B cell (primary cell): ENCODE measurements around the gene LUZP1. TPM values are rescaled to one million over a fixed set of nuclear protein-coding genes. Genes with fewer than 3 reads are reported as not detected.

Experiments
- ATAC-seq: fragments of 200-7000 bp; cut with Tn5 transposase; one replicate; pipeline ENCODE4 v1.10.0; 2021; ENCODE audit warnings: low read depth, mild to moderate bottlenecking, moderate number of reproducible peaks, moderate library complexity
- CTCF ChIA-PET: fragments of 350-600 bp; sonication (Branson Sonifier 250); formaldehyde crosslinking; loops from one replicate; lab custom pipeline; 2021; ENCODE audit warnings: antibody characterized with exemption, inconsistent platforms; lab: Charles Lee
- POLR2A ChIA-PET: fragments of 350-600 bp; sonication (Branson Sonifier 250); formaldehyde crosslinking; loops from one replicate; lab custom pipeline; 2021; ENCODE audit warnings: antibody characterized with exemption; lab: Charles Lee
- DNase-seq: peaks from one replicate; pipeline ENCODE4 v3.0.0; 2013
- H2AFZ ChIP-seq: 2 replicates; pipeline ENCODE4 v1.6.1; 2012; ENCODE audit warnings: mild to moderate bottlenecking, low read depth, low read length; ENCODE audit not compliant: insufficient read depth, poor library complexity, severe bottlenecking
- H3K27ac ChIP-seq, 2 donors: 1 replicate in 1 of 2; 2 replicates in 1 of 2; pipeline ENCODE4 v1.5.1; 2012 to 2013; ENCODE audit warnings: low read length in 2 of 2, mild to moderate bottlenecking in 2 of 2, moderate library complexity in 1 of 2
- H3K27me3 ChIP-seq, 4 experiments: fragments of 200-600 bp in 1 of 4; sonication (generic) in 1 of 4; replicated peaks in 1 of 4; 1 replicate in 2 of 4; 2 replicates in 2 of 4; pipeline versions ENCODE4 v1.6.1 to v1.7.0; 2013 to 2016; ENCODE audit warnings: low read length in 3 of 4, mild to moderate bottlenecking in 2 of 4, mixed read lengths in 1 of 4, moderate library complexity in 1 of 4; ENCODE audit not compliant: insufficient read depth in 4 of 4, control insufficient read depth in 3 of 4; ENCODE audit errors: control extremely low read depth in 1 of 4
- H3K36me3 ChIP-seq, 2 experiments: replicated peaks in 1 of 2; 1 replicate in 1 of 2; 2 replicates in 1 of 2; pipeline versions ENCODE4 v1.6.1 to v1.7.1; 2013; ENCODE audit warnings: low read length in 1 of 2; ENCODE audit not compliant: insufficient read depth in 2 of 2, control insufficient read depth in 1 of 2; ENCODE audit errors: control extremely low read depth in 1 of 2, extremely low read depth in 1 of 2
- H3K4me1 ChIP-seq, 2 donors: fragments of 200-600 bp in 1 of 2; sonication (generic) in 1 of 2; 1 replicate in 1 of 2; 2 replicates in 1 of 2; pipeline versions ENCODE4 v1.5.1 to v1.6.1; 2013 to 2017; ENCODE audit warnings: low read length in 2 of 2; ENCODE audit not compliant: control insufficient read depth in 2 of 2, insufficient read depth in 2 of 2
- H3K4me2 ChIP-seq: replicated peaks from 2 replicates; pipeline ENCODE3; 2012; ENCODE audit warnings: mild to moderate bottlenecking, low read depth, low read length; ENCODE audit not compliant: poor library complexity, severe bottlenecking
- H3K4me3 ChIP-seq, 5 experiments: fragments of 200-600 bp in 1 of 5; sonication (generic) in 1 of 5; 1 replicate in 3 of 5; 2 replicates in 2 of 5; pipeline versions ENCODE4 v1.5.1 to v1.7.0; 2011 to 2016; ENCODE audit warnings: low read length in 4 of 5, mild to moderate bottlenecking in 4 of 5, low read depth in 2 of 5, control low read depth in 1 of 5, moderate library complexity in 1 of 5; ENCODE audit not compliant: insufficient read depth in 1 of 5; ENCODE audit errors: control extremely low read depth in 1 of 5, extremely low read depth in 1 of 5
- H3K79me2 ChIP-seq: fragments of 200-600 bp; sonication (generic); one replicate; pipeline ENCODE4 v1.6.0; 2016; ENCODE audit warnings: low read length; ENCODE audit not compliant: control insufficient read depth, insufficient read depth
- H3K9ac ChIP-seq: fragments of 200-600 bp; sonication (generic); 2 replicates; pipeline ENCODE4 v1.6.1; 2017; ENCODE audit warnings: mild to moderate bottlenecking, low read length, moderate library complexity
- H3K9me3 ChIP-seq, 3 donors: one replicate each; pipeline versions ENCODE4 v1.6.1 to v1.7.1; 2013; ENCODE audit warnings: low read length in 2 of 3; ENCODE audit not compliant: control insufficient read depth in 2 of 3, insufficient read depth in 1 of 3; ENCODE audit errors: control extremely low read depth in 1 of 3
- H4K20me1 ChIP-seq: 2 replicates; pipeline ENCODE4 v1.6.0; 2012; ENCODE audit warnings: mild to moderate bottlenecking, low read length; ENCODE audit not compliant: insufficient read depth, control insufficient read depth, poor library complexity, severe bottlenecking
- H3K27ac Mint-ChIP-seq: one replicate; pipeline ENCODE4 v1.8.0; 2021; ENCODE audit warnings: mixed read lengths
- H3K27me3 Mint-ChIP-seq: one replicate; pipeline ENCODE4 v1.8.0; 2021; ENCODE audit warnings: mixed read lengths
- H3K4me1 Mint-ChIP-seq: one replicate; pipeline ENCODE4 v1.8.0; 2021; ENCODE audit warnings: mixed read lengths
- H3K4me3 Mint-ChIP-seq: one replicate; pipeline ENCODE4 v1.8.0; 2021; ENCODE audit warnings: mixed read lengths
- H3K9me3 Mint-ChIP-seq: one replicate; pipeline ENCODE4 v1.8.0; 2022; ENCODE audit warnings: mixed read lengths; ENCODE audit not compliant: insufficient read depth
- CTCF ChIP-seq: fragments of 200-600 bp; IDR thresholded peaks from one replicate; pipeline ENCODE4 v1.8.0; 2022; ENCODE audit warnings: antibody characterized with exemption, mild to moderate bottlenecking
- EZH2 ChIP-seq: IDR thresholded peaks from 2 replicates; pipeline ENCODE4 v1.6.1; 2012; ENCODE audit warnings: borderline replicate concordance, low read depth, mild to moderate bottlenecking, moderate library complexity, low read length; ENCODE audit not compliant: insufficient read depth, poor library complexity, severe bottlenecking
- WGBS: methylation state at CpG from one replicate; pipeline ENCODE4 v1.1.5; 2013; ENCODE audit warnings: missing lambda C conversion rate; ENCODE audit not compliant: insufficient coverage; 5-methylcytosine and 5-hydroxymethylcytosine counted together
- intact Hi-C: fragments of 100-400 bp; cut with micrococcal nuclease; formaldehyde crosslinking; loops from one replicate; pipeline ENCODE4 v1.10.0; 2022
- polyA plus RNA-seq: library from polyadenylated mRNA; depleted of rRNA; stranded (reverse); fragments of >200 nt; gene quantifications from 2 replicates; pipeline ENCODE4 v1.2.3, GENCODE V29; 2012
- total RNA-seq, 2 donors: library from RNA; stranded (reverse); fragments of 120-200 nt in 1 of 2; gene quantifications; 1 replicate in 1 of 2; 2 replicates in 1 of 2; pipeline versions ENCODE4 v1.2.3 to v1.2.4, GENCODE V29; 2013 to 2022

The LUZP1 gene
- total and polyA plus RNA-seq, 2 donors (not counting 1 experiment from before 2014, with no cell fraction given) = 2.0 to 12.9 TPM

DNA sequence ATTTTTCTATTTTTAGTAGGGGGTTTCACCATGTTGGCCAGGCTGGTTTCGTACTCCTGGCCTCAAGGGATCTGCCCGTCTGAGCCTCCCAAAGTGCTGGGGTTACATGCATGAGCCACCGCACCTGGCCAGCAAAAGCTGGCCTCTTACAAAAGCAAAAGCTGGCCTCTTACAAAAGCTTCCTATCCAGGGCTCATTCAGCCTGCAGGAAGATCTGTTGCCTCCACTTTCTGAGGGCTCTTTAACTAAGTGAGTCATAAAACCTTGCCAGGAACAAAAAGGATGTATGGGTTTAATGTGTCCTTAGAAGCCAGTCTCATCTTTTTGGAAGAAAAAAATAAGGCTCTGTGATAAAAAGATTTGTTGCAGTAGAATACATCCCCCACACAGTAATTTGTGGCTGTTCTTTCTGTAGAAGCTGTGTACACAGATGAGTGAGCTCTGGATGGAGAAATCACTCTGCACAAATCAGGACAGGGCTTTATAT lies 33.6 kb upstream of the LUZP1 start:
- Histone ChIP-seq H3K4me1 (peaks cover 4% of the 10 kb centered on the region in 2 donors), H3K4me3 (no peak overlapping the region), H3K4me2 (no peak overlapping the region), H2AFZ (no peak overlapping the region), H3K79me2 (no peaks in the 10 kb centered on the region), H3K9me3 (peaks cover 0 to 5% (median 0%) of the 10 kb centered on the region in 3 donors), H3K36me3 (no peaks in the 10 kb centered on the region), H4K20me1 (no peaks in the 10 kb centered on the region), H3K27me3 (peaks cover 0 to 5% (median 0%) of the 10 kb centered on the region in 4 experiments), H3K27ac (no peak overlapping the region), H3K9ac (no peak overlapping the region)
- no peak overlapping the region for H3K27ac Mint-ChIP-seq
- H3K4me3 Mint-ChIP-seq = no peak overlapping the region
- no peak for TF ChIP-seq EZH2
- no peak for TF ChIP-seq CTCF
- ChIA-PET POLR2A (no interaction called here), CTCF (interaction anchor here (2.3 kb wide), 1 partner anchor 18 kb away, joined by 6 read pairs; no protein-coding TSS in a partner anchor)
- peaks cover 3% of the 10 kb centered on the region for H3K4me1 Mint-ChIP-seq
- no peak for ATAC-seq
- peaks cover 16% of the 10 kb centered on the region for H3K27me3 Mint-ChIP-seq
- intact Hi-C loops = no loop called here
- no peak for DNase-seq
- no peaks in the 10 kb centered on the region for H3K9me3 Mint-ChIP-seq
- WGBS = 24% methylated on average over 3 of the region's 3 CpGs

- TF ChIP-seq CTCF (no peak), EZH2 (no peak)
- no peak overlapping the region for H3K4me2 ChIP-seq
- H3K27me3 ChIP-seq = peaks cover 0 to 2% (median 0%) of the 10 kb centered on the region in 4 experiments
- no peak for DNase-seq
- peaks cover 15% of the 10 kb centered on the region for H3K27me3 Mint-ChIP-seq
- no peaks in the 10 kb centered on the region for H3K79me2 ChIP-seq
- H3K27ac ChIP-seq = no peak overlapping the region
- H4K20me1 ChIP-seq = no peaks in the 10 kb centered on the region
- H3K9ac ChIP-seq = no peak overlapping the region
- peaks cover 3% of the 10 kb centered on the region for H3K4me1 Mint-ChIP-seq
- CTCF ChIA-PET = interaction anchor here (2.3 kb wide), 1 partner anchor 16 kb away, joined by 6 read pairs; no protein-coding TSS in a partner anchor
- H3K9me3 Mint-ChIP-seq = no peaks in the 10 kb centered on the region
- intact Hi-C loops = no loop called here
- no peak overlapping the region for H3K4me3 ChIP-seq
- H2AFZ ChIP-seq = no peak overlapping the region
- H3K27ac Mint-ChIP-seq = no peak overlapping the region
- no peak overlapping the region for H3K4me3 Mint-ChIP-seq
- no peak for ATAC-seq
- POLR2A ChIA-PET = no interaction called here
- peaks cover 4% of the 10 kb centered on the region in 2 donors for H3K4me1 ChIP-seq
- 60% methylated on average over 1 of the region's 1 CpG for WGBS
- H3K9me3 ChIP-seq = peaks cover 0 to 5% (median 0%) of the 10 kb centered on the region in 3 donors
- no peaks in the 10 kb centered on the region for H3K36me3 ChIP-seq
Measured at GRCh38 chr1:23200883-23201282, 32.2 kb upstream of the LUZP1 start.
